ENCODE measurements around the gene PEX11B.
"Not testable (repeated sequence)": the region's sequence is repeated elsewhere in the genome, so short reads cannot be mapped to it uniquely, and the experiment has no call there.

Gene PEX11B

DNA sequence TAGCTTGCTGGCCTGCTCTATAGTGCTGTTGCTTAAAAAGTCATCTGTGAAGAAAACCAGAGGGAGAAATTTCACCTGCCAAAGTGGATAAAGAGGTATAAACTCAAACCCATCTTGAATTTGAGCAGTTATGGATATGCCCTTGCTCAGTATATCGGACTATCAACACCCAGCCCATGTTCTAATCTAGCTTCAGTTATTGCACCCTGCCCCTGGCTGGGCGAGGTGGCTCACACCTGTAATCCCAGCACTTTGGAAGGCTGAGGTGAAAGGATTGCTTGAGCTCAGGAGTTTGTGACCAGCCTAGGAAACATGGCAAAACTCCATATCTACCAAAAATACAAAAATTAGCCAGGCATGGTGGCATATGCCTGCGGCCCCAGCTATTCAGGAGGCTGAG is 26.0 kb upstream of the PEX11B start:
- TF ChIP-seq, protein P1, sequence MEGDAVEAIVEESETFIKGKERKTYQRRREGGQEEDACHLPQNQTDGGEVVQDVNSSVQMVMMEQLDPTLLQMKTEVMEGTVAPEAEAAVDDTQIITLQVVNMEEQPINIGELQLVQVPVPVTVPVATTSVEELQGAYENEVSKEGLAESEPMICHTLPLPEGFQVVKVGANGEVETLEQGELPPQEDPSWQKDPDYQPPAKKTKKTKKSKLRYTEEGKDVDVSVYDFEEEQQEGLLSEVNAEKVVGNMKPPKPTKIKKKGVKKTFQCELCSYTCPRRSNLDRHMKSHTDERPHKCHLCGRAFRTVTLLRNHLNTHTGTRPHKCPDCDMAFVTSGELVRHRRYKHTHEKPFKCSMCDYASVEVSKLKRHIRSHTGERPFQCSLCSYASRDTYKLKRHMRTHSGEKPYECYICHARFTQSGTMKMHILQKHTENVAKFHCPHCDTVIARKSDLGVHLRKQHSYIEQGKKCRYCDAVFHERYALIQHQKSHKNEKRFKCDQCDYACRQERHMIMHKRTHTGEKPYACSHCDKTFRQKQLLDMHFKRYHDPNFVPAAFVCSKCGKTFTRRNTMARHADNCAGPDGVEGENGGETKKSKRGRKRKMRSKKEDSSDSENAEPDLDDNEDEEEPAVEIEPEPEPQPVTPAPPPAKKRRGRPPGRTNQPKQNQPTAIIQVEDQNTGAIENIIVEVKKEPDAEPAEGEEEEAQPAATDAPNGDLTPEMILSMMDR (IDR thresholded peaks at IDR 0.05; ENCODE audit: control extremely low read depth, extremely low read depth, low read depth, missing control alignments): no peak
- ChIA-PET CTCF (interaction anchor here (1.3 to 2.1 kb wide), 4 partner anchors 8 to 53 kb away, joined by 3 to 9 read pairs (median 6); no protein-coding TSS in a partner anchor), POLR2A (no interaction called here)
- no peak for DNase-seq (ENCODE audit: extremely low spot score)

DNA sequence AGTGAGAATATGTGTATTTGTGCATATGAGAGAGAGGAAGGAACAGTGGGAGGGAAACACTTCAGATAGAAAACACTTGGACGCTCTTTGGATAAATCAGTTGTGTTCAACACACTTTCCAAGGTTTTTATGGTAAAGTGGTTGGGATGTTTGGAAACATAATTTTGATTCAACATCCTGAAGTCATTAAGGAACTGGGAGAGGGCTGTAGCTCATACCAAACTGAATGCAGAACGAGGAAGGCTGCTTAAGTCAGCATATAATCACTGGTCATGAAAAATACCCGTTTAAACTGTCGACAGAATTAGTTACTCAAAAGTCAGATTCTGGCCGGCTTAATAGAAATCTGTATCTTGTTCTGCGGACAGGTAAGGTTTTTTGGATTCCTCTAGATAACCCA is 24.4 kb upstream of the PEX11B start:
- CTCF ChIA-PET: interaction anchor here (1.2 to 2.5 kb wide), 2 partner anchors 16 to 34 kb away, joined by 3 to 7 read pairs; no protein-coding TSS in a partner anchor
- no peak for DNase-seq (ENCODE audit: extremely low spot score)
- POLR2A ChIA-PET: interaction anchor here (1.5 kb wide), 1 partner anchor 15 kb away, joined by 4 read pairs; the partner anchor contains the start of gene LIX1L

DNA sequence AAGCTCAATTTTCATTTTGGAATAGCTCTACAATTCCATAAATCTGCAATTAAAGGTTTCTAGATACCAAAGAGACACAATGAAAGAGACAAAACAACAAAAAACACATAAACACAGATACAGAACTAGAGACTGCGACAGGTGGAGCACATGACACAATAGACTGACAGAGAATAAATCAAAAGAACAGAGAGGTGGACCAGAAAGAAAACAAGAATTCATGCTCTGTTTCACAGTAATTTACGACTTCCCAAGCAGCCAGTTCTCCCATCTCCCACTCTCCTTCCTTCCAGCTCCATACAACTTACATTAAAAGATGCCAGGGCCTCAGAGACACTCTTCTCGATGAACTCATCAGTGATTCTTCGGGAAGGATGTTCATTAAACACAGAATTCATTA is 23.9 kb upstream of the PEX11B start:
- CTCF ChIA-PET: interaction anchor here (1.2 to 2.5 kb wide), 2 partner anchors 16 to 34 kb away, joined by 3 to 7 read pairs; no protein-coding TSS in a partner anchor
- POLR2A ChIA-PET: interaction anchor here (1.5 kb wide), 1 partner anchor 16 kb away, joined by 4 read pairs; the partner anchor contains the start of gene LIX1L
- TF ChIP-seq, protein P1 (IDR thresholded peaks at IDR 0.05; ENCODE audit: control extremely low read depth, extremely low read depth, low read depth, missing control alignments): no peak
- DNase-seq (ENCODE audit: extremely low spot score): no peak

More for the DNA sequence above, 24.4 kb upstream of the PEX11B start:
- TF ChIP-seq, protein P1 (IDR thresholded peaks at IDR 0.05; ENCODE audit: control extremely low read depth, extremely low read depth, low read depth, missing control alignments): no peak

DNA sequence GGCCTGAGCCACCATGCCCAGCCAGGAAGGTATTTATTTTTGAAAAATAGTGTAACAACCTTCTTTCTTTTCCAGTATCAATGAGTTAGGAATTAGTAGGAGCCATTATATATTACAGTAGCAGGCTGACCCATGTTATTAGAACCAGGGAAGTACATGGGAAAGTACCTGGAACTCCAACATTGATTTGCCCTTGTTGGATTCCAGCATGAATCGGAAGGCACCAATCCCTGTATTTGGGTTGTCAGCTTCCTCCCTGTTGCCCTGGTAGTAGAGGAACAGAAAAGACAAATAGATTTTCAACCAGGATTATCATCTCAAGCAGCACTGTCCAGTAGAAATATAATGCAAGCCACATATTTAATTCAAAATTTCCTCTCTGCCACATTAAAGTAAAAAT is 18.9 kb upstream of the PEX11B start:
- CTCF ChIA-PET: interaction anchor here (1.6 to 3.1 kb wide), 2 partner anchors 10 to 41 kb away, joined by 4 to 14 read pairs; partner anchors contain the start of gene RBM8A
- TF ChIP-seq, protein P1 (IDR thresholded peaks at IDR 0.05; ENCODE audit: control extremely low read depth, extremely low read depth, low read depth, missing control alignments): no peak
- no peak for DNase-seq (ENCODE audit: extremely low spot score)
- POLR2A ChIA-PET: no interaction called here

DNA sequence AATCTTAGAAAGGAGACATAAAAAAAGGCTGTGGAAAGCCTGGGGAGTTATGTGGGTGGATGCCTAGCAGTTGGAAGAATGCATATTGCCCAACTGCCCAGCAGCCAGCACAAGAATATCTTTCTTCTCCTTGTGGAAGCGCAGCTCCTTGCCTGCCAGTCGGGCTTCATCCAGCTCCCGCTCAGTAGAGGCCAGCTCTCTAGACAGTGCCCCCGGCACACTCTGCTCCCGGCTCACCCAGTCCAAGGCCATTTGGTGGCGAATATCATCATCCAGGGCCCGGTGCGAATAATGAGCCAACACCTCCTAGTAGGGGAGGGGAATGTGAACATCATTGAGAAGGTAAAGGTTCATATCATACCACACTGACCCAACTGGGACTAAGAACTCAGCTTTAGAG is 17.7 kb upstream of the PEX11B start:
- no peak for DNase-seq (ENCODE audit: extremely low spot score)
- TF ChIP-seq, protein P1 (IDR thresholded peaks at IDR 0.05; ENCODE audit: control extremely low read depth, extremely low read depth, low read depth, missing control alignments): no peak
- ChIA-PET CTCF (interaction anchor here (1.2 to 3.1 kb wide), 4 partner anchors 8 to 42 kb away, joined by 3 to 14 read pairs (median 4); partner anchors contain the start of gene RBM8A), POLR2A (interaction anchor here (0.9 kb wide), 1 partner anchor 9 kb away, joined by 3 read pairs; the partner anchor contains the start of gene RBM8A)

DNA sequence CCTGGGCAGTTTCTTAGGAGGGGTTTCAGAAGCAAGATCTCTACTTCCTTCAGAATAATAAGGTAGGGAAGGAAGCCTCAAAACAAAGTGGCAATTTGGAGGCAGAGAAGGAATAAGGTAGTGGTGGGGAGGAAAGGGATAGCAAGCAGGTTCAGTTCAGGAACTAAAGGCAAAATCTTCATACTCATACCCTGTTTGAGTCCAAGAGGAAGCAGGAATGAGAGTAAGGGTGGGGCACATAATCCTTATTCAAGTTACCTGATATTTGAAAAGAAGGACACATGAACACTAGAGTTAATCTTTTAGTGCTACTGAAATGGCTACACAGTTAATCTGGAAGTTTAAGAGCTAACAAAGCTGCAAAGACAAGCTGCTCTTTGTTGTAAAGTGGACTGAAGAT is 17.2 kb upstream of the PEX11B start:
- no peak for DNase-seq (ENCODE audit: extremely low spot score)
- TF ChIP-seq, protein P1 (IDR thresholded peaks at IDR 0.05; ENCODE audit: control extremely low read depth, extremely low read depth, low read depth, missing control alignments): no peak
- CTCF ChIA-PET: interaction anchor here (1.2 to 3.1 kb wide), 4 partner anchors 9 to 43 kb away, joined by 3 to 14 read pairs (median 4); partner anchors contain the start of gene RBM8A
- POLR2A ChIA-PET: interaction anchor here (0.9 kb wide), 1 partner anchor 9 kb away, joined by 3 read pairs; the partner anchor contains the start of gene RBM8A

DNA sequence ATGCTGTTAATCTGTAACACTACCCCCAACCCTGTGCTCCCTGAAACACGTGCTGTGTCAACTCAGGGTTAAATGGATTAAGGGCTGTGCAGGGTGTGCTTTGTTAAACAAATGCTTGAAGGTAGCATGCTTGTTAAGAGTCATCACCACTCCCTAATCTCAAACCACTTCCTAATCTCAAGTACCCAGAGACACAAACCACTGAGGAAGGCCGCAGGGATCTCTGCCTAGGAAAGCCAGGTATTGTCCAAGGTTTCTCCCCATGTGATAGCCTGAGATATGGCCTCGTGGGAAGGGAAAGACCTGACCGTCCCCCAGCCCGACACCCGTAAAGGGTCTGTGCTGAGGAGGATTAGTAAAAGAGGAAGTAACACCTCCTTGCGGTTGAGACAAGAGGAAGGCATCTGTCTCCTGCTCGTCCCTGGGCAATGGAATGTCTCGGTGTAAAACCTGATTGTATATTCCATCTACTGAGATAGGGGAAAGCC is 14.0 kb upstream of the PEX11B start:
- POLR2A ChIA-PET; DNase-seq (ENCODE audit: extremely low spot score): not testable (repeated sequence)
- CTCF ChIA-PET: interaction anchor here (0.7 to 2.2 kb wide), 4 partner anchors 9 to 75 kb away, joined by 3 to 5 read pairs (median 3); no protein-coding TSS in a partner anchor
